IPS-18a (cell line): ENCODE measurements around the gene OR3A1.
"Not testable (repeated sequence)": the region's sequence is repeated elsewhere in the genome, so short reads cannot be mapped to it uniquely, and the experiment has no call there.

Experiments
- H3K27ac ChIP-seq: one replicate; pipeline ENCODE4 v1.5.1; 2013; ENCODE audit warnings: low read length
- H3K27me3 ChIP-seq: one replicate; pipeline ENCODE4 v1.6.1; 2013; ENCODE audit warnings: mild to moderate bottlenecking, low read length; ENCODE audit not compliant: control insufficient read depth, insufficient read depth
- H3K36me3 ChIP-seq: one replicate; pipeline ENCODE4 v1.6.1; 2013; ENCODE audit warnings: low read depth, low read length; ENCODE audit not compliant: control insufficient read depth
- H3K4me1 ChIP-seq: one replicate; pipeline ENCODE4 v1.6.1; 2013; ENCODE audit warnings: low read depth, low read length; ENCODE audit not compliant: control insufficient read depth
- H3K4me3 ChIP-seq: one replicate; pipeline ENCODE4 v1.5.1; 2013; ENCODE audit warnings: low read length
- H3K9ac ChIP-seq: one replicate; pipeline ENCODE4 v1.6.1; 2013; ENCODE audit warnings: mild to moderate bottlenecking, low read length, moderate library complexity
- H3K9me3 ChIP-seq: one replicate; pipeline ENCODE4 v1.6.1; 2013; ENCODE audit warnings: low read depth, low read length; ENCODE audit not compliant: control insufficient read depth

Gene OR3A1, protein sequence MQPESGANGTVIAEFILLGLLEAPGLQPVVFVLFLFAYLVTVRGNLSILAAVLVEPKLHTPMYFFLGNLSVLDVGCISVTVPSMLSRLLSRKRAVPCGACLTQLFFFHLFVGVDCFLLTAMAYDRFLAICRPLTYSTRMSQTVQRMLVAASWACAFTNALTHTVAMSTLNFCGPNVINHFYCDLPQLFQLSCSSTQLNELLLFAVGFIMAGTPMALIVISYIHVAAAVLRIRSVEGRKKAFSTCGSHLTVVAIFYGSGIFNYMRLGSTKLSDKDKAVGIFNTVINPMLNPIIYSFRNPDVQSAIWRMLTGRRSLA

DNA sequence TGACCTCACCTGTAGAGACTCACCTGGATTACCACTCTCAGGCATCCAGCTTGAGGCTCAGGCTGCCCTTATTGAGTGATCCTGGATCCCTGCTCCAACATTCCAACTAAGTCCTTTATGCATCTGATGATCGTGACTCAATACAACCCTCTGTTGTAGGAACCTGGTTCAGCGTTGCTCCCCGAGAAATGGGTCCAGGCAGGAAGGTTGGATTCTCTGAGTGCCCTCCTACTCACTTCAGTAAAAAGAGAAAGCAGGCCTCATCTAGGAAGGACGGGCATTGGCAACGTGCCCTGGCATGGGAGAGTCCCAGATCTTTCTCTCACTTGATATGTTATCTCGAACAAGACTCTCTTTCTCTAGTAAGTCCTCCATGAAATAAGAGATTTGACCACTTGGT is at the start of gene OR3A1:
Gene OR3A1 (minus strand): TSS at position 101 of the 400 bp plus-strand sequence. CDS start 5,778 bp downstream, outside the sequence.
- H3K4me1 ChIP-seq = no peaks in the 10 kb centered on the region
- no peaks in the 10 kb centered on the region for H3K27me3 ChIP-seq
- no peaks in the 10 kb centered on the region for H3K9me3 ChIP-seq
- no peaks in the 10 kb centered on the region for H3K36me3 ChIP-seq
- H3K27ac ChIP-seq = no peak within 1 kb of the TSS
- H3K4me3 ChIP-seq = no peak within 1 kb of the TSS
- H3K9ac ChIP-seq = no peak within 1 kb of the TSS

DNA sequence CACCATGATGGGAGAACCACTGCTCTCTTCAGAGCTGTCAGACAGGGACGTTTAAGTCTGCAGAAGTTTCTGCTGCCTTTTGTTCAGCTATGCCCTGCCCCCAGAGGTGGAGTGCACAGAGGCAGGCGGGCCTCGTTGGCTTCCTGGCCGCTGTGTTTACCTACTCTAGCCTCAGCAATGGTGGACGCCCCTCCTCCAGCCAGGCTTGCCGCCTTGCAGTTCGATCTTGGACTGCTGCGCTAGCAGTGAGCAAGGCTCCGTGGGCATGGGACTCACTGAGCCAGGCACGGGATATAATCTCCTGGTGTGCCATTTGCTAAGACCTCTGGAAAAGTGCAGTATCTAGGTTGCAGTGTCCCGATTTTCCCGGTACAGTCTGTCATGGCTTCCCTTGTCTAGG is 44.6 kb upstream of the OR3A1 start:
- not testable (repeated sequence) for H3K27me3 ChIP-seq, H3K9ac ChIP-seq, H3K36me3 ChIP-seq, H3K4me3 ChIP-seq, H3K4me1 ChIP-seq, H3K27ac ChIP-seq
- peaks cover 17% of the 10 kb centered on the region for H3K9me3 ChIP-seq

- H3K9me3 ChIP-seq = peaks cover 4% of the 10 kb centered on the region
- no peaks in the 10 kb centered on the region for H3K4me1 ChIP-seq
- H3K9ac ChIP-seq = no peak overlapping the region
- H3K36me3 ChIP-seq = no peaks in the 10 kb centered on the region
- no peak overlapping the region for H3K4me3 ChIP-seq
- no peak overlapping the region for H3K27ac ChIP-seq
- H3K27me3 ChIP-seq = no peaks in the 10 kb centered on the region
Measured at GRCh38 chr17:3335876-3336275, 37.7 kb upstream of the OR3A1 start.

DNA sequence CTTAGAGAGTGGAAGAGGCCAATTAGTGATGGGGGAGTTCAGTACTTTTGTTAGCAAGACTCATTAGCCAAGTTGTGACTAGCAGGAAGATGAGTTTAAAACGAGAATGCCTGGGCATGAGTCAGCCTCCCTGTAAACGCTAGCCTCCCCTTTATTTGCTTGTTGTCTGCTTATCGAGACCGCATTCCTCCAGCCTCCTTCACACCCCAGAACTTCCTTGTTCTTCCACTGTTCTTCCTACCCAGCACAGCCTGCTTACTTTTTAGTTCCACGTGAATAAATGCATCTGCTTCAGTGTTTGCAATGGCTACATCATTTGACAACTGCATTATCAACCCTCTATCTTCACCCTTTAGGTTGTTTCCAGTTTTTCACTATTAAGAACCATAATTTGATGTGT is 20.2 kb upstream of the OR3A1 start:
- H3K4me1 ChIP-seq = no peaks in the 10 kb centered on the region
- no peaks in the 10 kb centered on the region for H3K36me3 ChIP-seq
- no peaks in the 10 kb centered on the region for H3K9me3 ChIP-seq
- no peak overlapping the region for H3K9ac ChIP-seq
- no peaks in the 10 kb centered on the region for H3K27me3 ChIP-seq
- no peak overlapping the region for H3K27ac ChIP-seq
- no peak overlapping the region for H3K4me3 ChIP-seq

- Histone ChIP-seq H3K9ac (no peak overlapping the region), H3K4me3 (no peak overlapping the region), H3K9me3 (no peaks in the 10 kb centered on the region), H3K27me3 (no peaks in the 10 kb centered on the region), H3K36me3 (no peaks in the 10 kb centered on the region), H3K4me1 (no peaks in the 10 kb centered on the region), H3K27ac (no peak overlapping the region)
Measured at GRCh38 chr17:3316836-3317235, 18.7 kb upstream of the OR3A1 start.

GRCh38 chr17:3308603-3309002 is 10.4 kb upstream of the OR3A1 start:
- H3K27me3 ChIP-seq = no peaks in the 10 kb centered on the region
- no peak overlapping the region for H3K4me3 ChIP-seq
- H3K4me1 ChIP-seq = no peaks in the 10 kb centered on the region
- H3K36me3 ChIP-seq = no peaks in the 10 kb centered on the region
- H3K9ac ChIP-seq = no peak overlapping the region
- H3K27ac ChIP-seq = no peak overlapping the region
- H3K9me3 ChIP-seq = no peaks in the 10 kb centered on the region

GRCh38 chr17:3295632-3296031 is 2.5 kb downstream of the OR3A1 start:
- Histone ChIP-seq H3K9me3 (no peaks in the 10 kb centered on the region), H3K4me3 (no peak overlapping the region), H3K27me3 (no peaks in the 10 kb centered on the region)

DNA sequence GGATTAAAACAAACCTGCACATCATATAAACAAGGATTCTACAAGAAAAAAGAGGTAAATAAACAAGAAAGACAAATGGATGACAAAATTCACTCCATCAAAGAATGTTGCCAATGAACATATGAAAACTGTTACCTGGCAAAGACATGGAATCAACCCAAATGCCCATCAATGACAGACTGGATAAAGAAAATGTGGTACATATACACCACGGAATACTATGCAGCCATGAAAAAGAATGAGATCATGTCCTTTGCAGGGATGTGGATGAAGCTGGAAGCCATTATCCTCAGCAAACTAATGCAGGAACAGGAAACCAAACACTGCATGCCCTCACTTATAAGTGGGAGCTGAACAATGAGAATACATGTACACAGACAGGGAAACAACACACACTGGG is 4.6 kb downstream of the OR3A1 start:
- not testable (repeated sequence) for H3K9ac ChIP-seq, H3K27ac ChIP-seq, H3K27me3 ChIP-seq, H3K36me3 ChIP-seq, H3K9me3 ChIP-seq, H3K4me3 ChIP-seq, H3K4me1 ChIP-seq

More at GRCh38 chr17:3295632-3296031, 2.5 kb downstream of the OR3A1 start:
- Histone ChIP-seq H3K36me3 (no peaks in the 10 kb centered on the region), H3K9ac (no peak overlapping the region), H3K27ac (no peak overlapping the region), H3K4me1 (no peaks in the 10 kb centered on the region)

DNA sequence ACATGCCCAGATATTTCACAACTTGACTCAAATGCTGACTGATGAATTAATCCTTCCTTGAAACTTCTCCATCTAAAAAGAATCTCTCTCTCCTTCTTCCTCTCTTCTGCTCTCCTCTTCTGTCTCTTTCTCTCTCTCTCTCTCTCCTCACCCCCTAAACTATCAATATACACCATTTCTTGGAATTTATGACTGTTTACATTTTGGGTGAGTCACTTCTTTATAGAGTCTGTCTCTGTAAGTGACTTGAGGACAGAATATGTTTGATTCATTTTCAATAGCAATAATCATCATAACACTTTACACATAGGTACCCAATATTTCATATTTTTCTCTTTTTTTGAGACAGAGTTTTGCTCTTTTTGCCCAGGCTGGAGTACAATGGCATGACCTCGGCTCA is 15.3 kb downstream of the OR3A1 start:
- Histone ChIP-seq H3K4me1 (no peaks in the 10 kb centered on the region), H3K27ac (no peak overlapping the region), H3K27me3 (no peaks in the 10 kb centered on the region), H3K9ac (no peak overlapping the region), H3K4me3 (no peak overlapping the region), H3K36me3 (no peaks in the 10 kb centered on the region), H3K9me3 (no peaks in the 10 kb centered on the region)

DNA sequence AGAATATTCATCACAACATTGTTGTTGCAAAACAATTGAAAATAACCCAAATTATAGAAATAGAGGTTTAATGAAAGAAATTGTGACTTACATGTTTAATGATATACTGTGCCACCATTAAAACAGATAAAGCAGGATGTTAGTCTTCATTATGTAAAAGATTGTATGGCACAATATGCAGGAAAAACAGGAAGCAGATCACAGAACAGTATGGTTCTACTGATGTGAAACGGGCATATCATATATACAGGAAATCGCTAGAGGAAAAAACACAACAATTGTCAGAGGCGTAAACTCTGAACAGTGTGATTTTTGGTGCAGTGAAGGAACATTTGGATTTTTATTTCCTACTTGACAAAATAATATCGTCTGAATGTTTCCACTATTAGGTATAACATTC is 22.0 kb downstream of the OR3A1 start:
- H3K9ac ChIP-seq = no peak overlapping the region

GRCh38 chr17:3271072-3271848 is 26.9 kb downstream of the OR3A1 start:
- Histone ChIP-seq H3K9ac (no peak overlapping the region), H3K27ac (no peak overlapping the region), H3K36me3 (no peaks in the 10 kb centered on the region), H3K4me1 (no peaks in the 10 kb centered on the region), H3K27me3 (no peaks in the 10 kb centered on the region), H3K9me3 (peaks cover 16% of the 10 kb centered on the region), H3K4me3 (no peak overlapping the region)

More for the DNA sequence above, 22.0 kb downstream of the OR3A1 start:
- H3K27ac ChIP-seq = no peak overlapping the region
- H3K36me3 ChIP-seq = no peaks in the 10 kb centered on the region
- H3K4me3 ChIP-seq = no peak overlapping the region
- no peaks in the 10 kb centered on the region for H3K27me3 ChIP-seq
- H3K9me3 ChIP-seq = peaks cover 8% of the 10 kb centered on the region
- H3K4me1 ChIP-seq = no peaks in the 10 kb centered on the region

- Histone ChIP-seq H3K36me3 (no peaks in the 10 kb centered on the region), H3K4me1 (no peaks in the 10 kb centered on the region), H3K4me3 (no peak overlapping the region), H3K27me3 (no peaks in the 10 kb centered on the region), H3K9me3 (no peaks in the 10 kb centered on the region), H3K9ac (no peak overlapping the region), H3K27ac (no peak overlapping the region)
Measured at GRCh38 chr17:3260600-3260999, 37.6 kb downstream of the OR3A1 start.
